ENCODE data around the gene GATA5.

Gene GATA5

DNA sequence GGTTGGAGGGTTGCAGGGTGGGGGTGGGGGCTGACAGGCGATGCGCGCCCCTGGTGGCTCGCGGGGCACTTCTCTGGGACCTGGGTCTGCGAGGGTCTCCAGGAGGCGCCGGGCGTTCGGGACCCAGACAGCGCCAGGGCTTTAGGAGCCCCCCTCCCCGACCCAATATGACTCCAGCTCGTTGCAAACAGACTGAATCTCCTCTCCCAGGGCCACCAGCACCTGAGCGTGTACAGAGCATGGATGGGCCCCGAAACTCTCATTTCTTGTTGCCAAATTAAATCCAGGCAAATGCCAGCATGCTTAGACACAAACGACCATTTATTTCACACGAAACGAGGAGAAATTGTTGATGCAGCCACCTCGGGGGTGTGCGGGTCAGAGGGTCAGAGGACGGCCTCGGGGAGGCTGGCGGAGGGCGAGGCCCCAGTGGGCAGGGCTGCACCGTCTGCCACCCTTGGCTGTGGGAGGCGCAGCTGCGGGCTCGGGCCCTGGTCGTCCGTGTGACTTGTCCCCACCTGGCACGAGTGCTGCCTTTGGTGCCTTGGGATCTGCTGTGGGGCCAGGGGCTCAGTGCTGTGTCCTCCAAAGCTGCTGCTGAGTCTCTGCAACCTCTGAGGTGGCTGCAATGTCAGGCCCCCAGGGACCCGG, 20.9 kb upstream of the GATA5 start:
- Histone ChIP-seq H3K27ac (replicated peaks) (no peak overlapping the region), H3K4me3 (replicated peaks; ENCODE audit: insufficient read depth, low read length) (no peak overlapping the region), H3K27me3 (ENCODE audit: insufficient read depth, poor library complexity, severe bottlenecking) (no peaks in the 10 kb centered on the region)
- no peak for DNase-seq (ENCODE audit: low read depth in 1 of 2, low spot score in 1 of 2)
- TF ChIP-seq, protein P1, sequence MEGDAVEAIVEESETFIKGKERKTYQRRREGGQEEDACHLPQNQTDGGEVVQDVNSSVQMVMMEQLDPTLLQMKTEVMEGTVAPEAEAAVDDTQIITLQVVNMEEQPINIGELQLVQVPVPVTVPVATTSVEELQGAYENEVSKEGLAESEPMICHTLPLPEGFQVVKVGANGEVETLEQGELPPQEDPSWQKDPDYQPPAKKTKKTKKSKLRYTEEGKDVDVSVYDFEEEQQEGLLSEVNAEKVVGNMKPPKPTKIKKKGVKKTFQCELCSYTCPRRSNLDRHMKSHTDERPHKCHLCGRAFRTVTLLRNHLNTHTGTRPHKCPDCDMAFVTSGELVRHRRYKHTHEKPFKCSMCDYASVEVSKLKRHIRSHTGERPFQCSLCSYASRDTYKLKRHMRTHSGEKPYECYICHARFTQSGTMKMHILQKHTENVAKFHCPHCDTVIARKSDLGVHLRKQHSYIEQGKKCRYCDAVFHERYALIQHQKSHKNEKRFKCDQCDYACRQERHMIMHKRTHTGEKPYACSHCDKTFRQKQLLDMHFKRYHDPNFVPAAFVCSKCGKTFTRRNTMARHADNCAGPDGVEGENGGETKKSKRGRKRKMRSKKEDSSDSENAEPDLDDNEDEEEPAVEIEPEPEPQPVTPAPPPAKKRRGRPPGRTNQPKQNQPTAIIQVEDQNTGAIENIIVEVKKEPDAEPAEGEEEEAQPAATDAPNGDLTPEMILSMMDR (IDR thresholded peaks at IDR 0.05; ENCODE audit: insufficient read depth, low read length), result peak; percentile 26
- TF ChIP-seq, protein P2, sequence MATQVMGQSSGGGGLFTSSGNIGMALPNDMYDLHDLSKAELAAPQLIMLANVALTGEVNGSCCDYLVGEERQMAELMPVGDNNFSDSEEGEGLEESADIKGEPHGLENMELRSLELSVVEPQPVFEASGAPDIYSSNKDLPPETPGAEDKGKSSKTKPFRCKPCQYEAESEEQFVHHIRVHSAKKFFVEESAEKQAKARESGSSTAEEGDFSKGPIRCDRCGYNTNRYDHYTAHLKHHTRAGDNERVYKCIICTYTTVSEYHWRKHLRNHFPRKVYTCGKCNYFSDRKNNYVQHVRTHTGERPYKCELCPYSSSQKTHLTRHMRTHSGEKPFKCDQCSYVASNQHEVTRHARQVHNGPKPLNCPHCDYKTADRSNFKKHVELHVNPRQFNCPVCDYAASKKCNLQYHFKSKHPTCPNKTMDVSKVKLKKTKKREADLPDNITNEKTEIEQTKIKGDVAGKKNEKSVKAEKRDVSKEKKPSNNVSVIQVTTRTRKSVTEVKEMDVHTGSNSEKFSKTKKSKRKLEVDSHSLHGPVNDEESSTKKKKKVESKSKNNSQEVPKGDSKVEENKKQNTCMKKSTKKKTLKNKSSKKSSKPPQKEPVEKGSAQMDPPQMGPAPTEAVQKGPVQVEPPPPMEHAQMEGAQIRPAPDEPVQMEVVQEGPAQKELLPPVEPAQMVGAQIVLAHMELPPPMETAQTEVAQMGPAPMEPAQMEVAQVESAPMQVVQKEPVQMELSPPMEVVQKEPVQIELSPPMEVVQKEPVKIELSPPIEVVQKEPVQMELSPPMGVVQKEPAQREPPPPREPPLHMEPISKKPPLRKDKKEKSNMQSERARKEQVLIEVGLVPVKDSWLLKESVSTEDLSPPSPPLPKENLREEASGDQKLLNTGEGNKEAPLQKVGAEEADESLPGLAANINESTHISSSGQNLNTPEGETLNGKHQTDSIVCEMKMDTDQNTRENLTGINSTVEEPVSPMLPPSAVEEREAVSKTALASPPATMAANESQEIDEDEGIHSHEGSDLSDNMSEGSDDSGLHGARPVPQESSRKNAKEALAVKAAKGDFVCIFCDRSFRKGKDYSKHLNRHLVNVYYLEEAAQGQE (IDR thresholded peaks at IDR 0.05; ENCODE audit: insufficient replicate concordance, low read depth), result no peak
- no peak for TF ChIP-seq POLR2AphosphoS5 (IDR thresholded peaks at IDR 0.05; ENCODE audit: low read depth)
- no peak for TF ChIP-seq SPI1 (IDR thresholded peaks at IDR 0.05; ENCODE audit: borderline replicate concordance, low read depth)
- TF ChIP-seq GABPA (IDR thresholded peaks at IDR 0.05; ENCODE audit: low read depth), result no peak

DNA sequence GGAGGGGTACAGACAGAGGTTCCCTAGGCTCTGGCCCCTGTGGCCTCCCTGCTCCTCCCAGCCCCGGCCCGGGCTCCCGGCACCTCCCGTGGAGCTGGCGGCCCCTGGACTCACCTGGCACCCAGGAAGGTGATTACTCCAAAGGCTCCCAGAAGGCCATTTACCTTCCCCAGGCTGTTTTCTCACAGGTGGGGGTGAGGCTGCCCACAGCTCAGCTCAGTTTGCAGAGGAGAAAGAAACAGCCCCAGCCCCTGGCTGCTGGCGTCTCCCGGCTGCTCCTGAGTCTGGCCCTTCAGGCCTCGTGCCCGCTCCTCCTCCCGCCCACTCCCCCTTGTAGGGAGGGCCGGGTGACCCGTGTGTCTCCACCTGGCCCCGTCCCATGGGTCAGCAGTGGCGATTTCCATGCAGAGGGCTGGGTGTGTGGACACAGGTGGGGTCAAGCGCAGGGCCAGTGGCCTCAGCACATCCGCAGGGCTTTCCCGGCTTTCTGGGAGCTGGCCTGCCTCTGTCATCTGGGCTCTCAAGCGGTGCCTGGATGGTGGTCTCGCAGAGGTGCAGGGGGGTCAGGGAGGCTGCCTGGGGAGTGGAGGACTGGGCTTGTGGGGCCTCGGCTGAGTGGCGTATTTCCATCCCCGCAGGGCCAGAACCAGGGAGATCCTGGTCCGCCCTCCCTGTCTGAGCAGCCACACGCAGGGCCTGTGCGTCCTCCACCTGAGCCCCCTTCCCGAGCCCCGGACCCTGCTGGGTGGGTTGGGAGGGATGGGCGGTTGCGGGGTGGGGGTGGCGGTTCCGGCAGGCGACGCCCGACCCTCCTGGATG, 20.2 kb upstream of the GATA5 start:
- TF ChIP-seq POLR2AphosphoS5 (IDR thresholded peaks at IDR 0.05; ENCODE audit: low read depth) (no peak), SPI1 (IDR thresholded peaks at IDR 0.05; ENCODE audit: borderline replicate concordance, low read depth) (no peak), GABPA (IDR thresholded peaks at IDR 0.05; ENCODE audit: low read depth) (no peak)
- TF ChIP-seq, protein P2 (IDR thresholded peaks at IDR 0.05; ENCODE audit: insufficient replicate concordance, low read depth), result no peak
- TF ChIP-seq, protein P1 (IDR thresholded peaks at IDR 0.05; ENCODE audit: insufficient read depth, low read length), result no peak
- DNase-seq (ENCODE audit: low read depth in 1 of 2, low spot score in 1 of 2), result no peak
- Histone ChIP-seq H3K4me3 (replicated peaks; ENCODE audit: insufficient read depth, low read length) (no peak overlapping the region), H3K27me3 (ENCODE audit: insufficient read depth, poor library complexity, severe bottlenecking) (no peaks in the 10 kb centered on the region), H3K27ac (replicated peaks) (no peak overlapping the region)

DNA sequence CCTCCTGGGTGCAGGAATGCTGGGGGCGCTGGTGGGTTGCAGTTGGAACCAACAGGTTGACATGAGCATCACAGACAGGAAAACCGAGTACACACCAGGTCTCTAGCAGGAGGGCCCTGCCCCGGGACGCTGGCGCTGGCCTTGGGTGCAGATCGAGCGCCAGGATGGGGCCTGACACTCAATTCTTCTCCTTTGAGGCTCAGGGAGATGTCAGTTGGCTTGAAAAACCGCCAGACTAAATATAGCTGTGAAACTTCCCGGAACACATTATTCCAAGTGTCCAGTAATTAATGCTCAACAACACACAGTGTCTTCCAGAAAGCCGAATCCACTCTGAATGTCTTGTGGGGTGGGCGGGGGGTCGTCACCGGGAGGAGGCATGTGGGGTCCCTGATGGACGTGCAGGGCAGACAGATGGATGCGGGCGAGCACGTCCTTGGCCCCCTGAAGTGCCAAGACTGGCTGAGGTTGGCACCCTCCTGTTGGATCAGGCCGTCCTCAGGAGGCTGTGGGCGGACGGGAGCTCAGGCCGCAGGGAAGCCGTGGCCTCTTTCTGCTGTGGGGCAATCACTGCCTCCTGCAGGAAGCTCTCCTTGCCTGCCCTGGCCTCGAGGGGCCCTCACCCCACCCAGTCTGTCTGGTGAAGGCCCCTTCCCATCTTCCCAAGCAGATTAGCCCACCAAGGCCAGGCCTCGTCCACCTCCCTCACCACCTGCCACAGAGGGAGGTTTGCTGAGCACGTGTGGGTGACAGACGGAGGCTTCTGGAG, 19.4 kb upstream of the GATA5 start:
- Histone ChIP-seq H3K27ac (replicated peaks) (no peak overlapping the region), H3K27me3 (ENCODE audit: insufficient read depth, poor library complexity, severe bottlenecking) (no peaks in the 10 kb centered on the region), H3K4me3 (replicated peaks; ENCODE audit: insufficient read depth, low read length) (no peak overlapping the region)
- DNase-seq (ENCODE audit: low read depth in 1 of 2, low spot score in 1 of 2), result no peak
- TF ChIP-seq, protein P2 (IDR thresholded peaks at IDR 0.05; ENCODE audit: insufficient replicate concordance, low read depth), result no peak
- no peak for TF ChIP-seq SPI1 (IDR thresholded peaks at IDR 0.05; ENCODE audit: borderline replicate concordance, low read depth)
- no peak for TF ChIP-seq POLR2AphosphoS5 (IDR thresholded peaks at IDR 0.05; ENCODE audit: low read depth)
- TF ChIP-seq, protein P1 (IDR thresholded peaks at IDR 0.05; ENCODE audit: insufficient read depth, low read length), result no peak
- no peak for TF ChIP-seq GABPA (IDR thresholded peaks at IDR 0.05; ENCODE audit: low read depth)
